Measurements from ENCODE around the gene DDI2. TPM values are rescaled to one million over a fixed set of nuclear protein-coding genes. Genes with fewer than 3 reads are reported as not detected.
"Not testable (repeated sequence)": the region's sequence is repeated elsewhere in the genome, so short reads cannot be mapped to it uniquely, and the experiment has no call there.

Gene DDI2
- total and polyA plus RNA-seq, 4 donors: 7.2 to 94.3 (median 24.2) TPM

- Histone ChIP-seq H3K9ac (ENCODE audit: insufficient read depth in 1 of 2, low read length in 2 of 2) (no peak overlapping the region), H3K36me3 (ENCODE audit: control insufficient read depth in 4 of 4, insufficient read depth in 4 of 4, low read length in 4 of 4) (peaks cover 0 to 22% (median 17%) of the 10 kb centered on the region in 4 donors), H3K4me1 (ENCODE audit: control insufficient read depth in 5 of 5, insufficient read depth in 5 of 5, low read length in 5 of 5) (no peaks in the 10 kb centered on the region), H3K9me3 (ENCODE audit: control insufficient read depth in 4 of 4, insufficient read depth in 3 of 4, low read length in 3 of 4) (no peaks in the 10 kb centered on the region), H3K4me3 (no peak overlapping the region), H3K27me3 (ENCODE audit: control insufficient read depth in 3 of 3, insufficient read depth in 3 of 3, low read length in 2 of 3) (no peaks in the 10 kb centered on the region), H3K27ac (ENCODE audit: low read depth in 1 of 2, low read length in 1 of 2) (no peak overlapping the region)
- DNase-seq (no peak), ATAC-seq (ENCODE audit: insufficient read depth, low FRiP score) (no peak)
- TF ChIP-seq CTCF (IDR thresholded peaks at IDR 0.05; ENCODE audit: control extremely low read depth, extremely low read depth): no peak
- WGBS, 2 donors: 91 to 95% methylated on average over 2 of the region's 2 CpGs
Observed at GRCh38 chr1:15650433-15650832, 33.2 kb downstream of the DDI2 start.

- not testable (repeated sequence) for H3K9me3 ChIP-seq (ENCODE audit: control insufficient read depth in 4 of 4, insufficient read depth in 3 of 4, low read length in 3 of 4); H3K4me1 ChIP-seq (ENCODE audit: control insufficient read depth in 5 of 5, insufficient read depth in 5 of 5, low read length in 5 of 5); DNase-seq; H3K27ac ChIP-seq (ENCODE audit: low read depth in 1 of 2, low read length in 1 of 2); ATAC-seq (ENCODE audit: insufficient read depth, low FRiP score); H3K27me3 ChIP-seq (ENCODE audit: control insufficient read depth in 3 of 3, insufficient read depth in 3 of 3, low read length in 2 of 3); H3K9ac ChIP-seq (ENCODE audit: insufficient read depth in 1 of 2, low read length in 2 of 2); H3K4me3 ChIP-seq
- H3K36me3 ChIP-seq (ENCODE audit: control insufficient read depth in 4 of 4, insufficient read depth in 4 of 4, low read length in 4 of 4): peaks cover 7 to 22% (median 17%) of the 10 kb centered on the region in 4 donors
- WGBS, 2 donors: 92 to 98% methylated on average over 6 of the region's 6 CpGs
Observed at GRCh38 chr1:15652130-15652529, 34.9 kb downstream of the DDI2 start.

GRCh38 chr1:15654091-15654690, 36.9 kb downstream of the DDI2 start:
- no peak for TF ChIP-seq CTCF (IDR thresholded peaks at IDR 0.05; ENCODE audit: control extremely low read depth, extremely low read depth)
- Histone ChIP-seq H3K4me3 (no peak overlapping the region), H3K9me3 (ENCODE audit: control insufficient read depth in 4 of 4, insufficient read depth in 3 of 4, low read length in 3 of 4) (no peaks in the 10 kb centered on the region), H3K27me3 (ENCODE audit: control insufficient read depth in 3 of 3, insufficient read depth in 3 of 3, low read length in 2 of 3) (no peaks in the 10 kb centered on the region), H3K9ac (ENCODE audit: insufficient read depth in 1 of 2, low read length in 2 of 2) (no peak overlapping the region), H3K27ac (ENCODE audit: low read depth in 1 of 2, low read length in 1 of 2) (peak overlapping the region in 1 of 2 donors; percentile 7), H3K4me1 (ENCODE audit: control insufficient read depth in 5 of 5, insufficient read depth in 5 of 5, low read length in 5 of 5) (peaks cover 0 to 3% (median 0%) of the 10 kb centered on the region in 5 donors), H3K36me3 (ENCODE audit: control insufficient read depth in 4 of 4, insufficient read depth in 4 of 4, low read length in 4 of 4) (peaks cover 8 to 19% (median 15%) of the 10 kb centered on the region in 4 donors)
- ATAC-seq (ENCODE audit: insufficient read depth, low FRiP score) (no peak), DNase-seq (no peak)
- 94 to 98% methylated on average over 6 of the region's 6 CpGs for WGBS, 2 donors

GRCh38 chr1:15656464-15656863, 39.2 kb downstream of the DDI2 start:
- TF ChIP-seq CTCF (IDR thresholded peaks at IDR 0.05; ENCODE audit: control extremely low read depth, extremely low read depth): no peak
- Histone ChIP-seq H3K27ac (ENCODE audit: low read depth in 1 of 2, low read length in 1 of 2) (no peak overlapping the region), H3K36me3 (ENCODE audit: control insufficient read depth in 4 of 4, insufficient read depth in 4 of 4, low read length in 4 of 4) (peaks cover 23 to 35% (median 28%) of the 10 kb centered on the region in 4 donors), H3K4me3 (no peak overlapping the region), H3K9me3 (ENCODE audit: control insufficient read depth in 4 of 4, insufficient read depth in 3 of 4, low read length in 3 of 4) (no peaks in the 10 kb centered on the region), H3K4me1 (ENCODE audit: control insufficient read depth in 5 of 5, insufficient read depth in 5 of 5, low read length in 5 of 5) (peaks cover 0 to 3% (median 0%) of the 10 kb centered on the region in 5 donors), H3K9ac (ENCODE audit: insufficient read depth in 1 of 2, low read length in 2 of 2) (no peak overlapping the region), H3K27me3 (ENCODE audit: control insufficient read depth in 3 of 3, insufficient read depth in 3 of 3, low read length in 2 of 3) (no peaks in the 10 kb centered on the region)
- WGBS, 2 donors: 78 to 86% methylated on average over 3 of the region's 3 CpGs
- DNase-seq (peak in 1 of 3 donors; percentile 14), ATAC-seq (ENCODE audit: insufficient read depth, low FRiP score) (no peak)
